T-helper 9 cell (primary cell): Measurements from ENCODE around the gene POLR2L.

Experiments
- DNase-seq: peaks from one replicate; pipeline ENCODE4 v3.0.0-alpha.2; 2020
- total RNA-seq, 2 donors: gene quantifications; one replicate each; lab custom pipeline; 2026; lab: John Stamatoyannopoulos, UW

POLR2L gene
- total RNA-seq: 22.0 to 39.3 reads per million in 2 donors

GRCh38 chr11:842370-843002, at the start of gene POLR2L, which contains the start of gene TSPAN4:
POLR2L (minus strand) TSS chr11:842529; CDS start chr11:842508, 21 bp downstream.
TSPAN4 (plus strand) TSS chr11:842852; CDS start chr11:850305, 7,453 bp downstream.
- peak; percentile 84 for DNase-seq

- no peak for DNase-seq
Measured at GRCh38 chr11:890794-891540, 48.6 kb upstream of the POLR2L start.

- DNase-seq: no peak
Measured at GRCh38 chr11:889687-890475, 47.6 kb upstream of the POLR2L start.

- no peak for DNase-seq
Measured at GRCh38 chr11:889257-889656, 46.9 kb upstream of the POLR2L start.

- no peak for DNase-seq
Measured at GRCh38 chr11:888310-889212, 46.2 kb upstream of the POLR2L start.

- DNase-seq: no peak
Measured at GRCh38 chr11:887589-887988, 45.3 kb upstream of the POLR2L start.

- DNase-seq: no peak
Measured at GRCh38 chr11:886568-886967, 44.2 kb upstream of the POLR2L start.

GRCh38 chr11:884578-885070, 42.3 kb upstream of the POLR2L start:
- DNase-seq: no peak

- DNase-seq: no peak
Measured at GRCh38 chr11:883527-883926, 41.2 kb upstream of the POLR2L start.

- no peak for DNase-seq
Measured at GRCh38 chr11:882596-882995, 40.3 kb upstream of the POLR2L start.

GRCh38 chr11:880447-880846, 38.1 kb upstream of the POLR2L start:
- no peak for DNase-seq

GRCh38 chr11:877565-877964, 35.2 kb upstream of the POLR2L start:
- DNase-seq: no peak

- no peak for DNase-seq
Measured at GRCh38 chr11:876545-876944, 34.2 kb upstream of the POLR2L start.

- no peak for DNase-seq
Measured at GRCh38 chr11:875769-876301, 33.5 kb upstream of the POLR2L start.

- DNase-seq: no peak
Measured at GRCh38 chr11:875203-875602, 32.9 kb upstream of the POLR2L start.

- DNase-seq: no peak
Measured at GRCh38 chr11:873706-874105, 31.4 kb upstream of the POLR2L start.

GRCh38 chr11:872799-873198, 30.5 kb upstream of the POLR2L start:
- DNase-seq: no peak

GRCh38 chr11:871472-871871, 29.1 kb upstream of the POLR2L start:
- no peak for DNase-seq

- no peak for DNase-seq
Measured at GRCh38 chr11:870418-870817, 28.1 kb upstream of the POLR2L start.

- DNase-seq: no peak
Measured at GRCh38 chr11:870127-870413, 27.7 kb upstream of the POLR2L start.

GRCh38 chr11:869399-870126, 27.2 kb upstream of the POLR2L start:
- DNase-seq: no peak
